ENCODE results near the gene RALGPS1. TPM values are rescaled to one million over a fixed set of nuclear protein-coding genes. Genes with fewer than 3 reads are reported as not detected.
"Not testable (repeated sequence)": the region's sequence is repeated elsewhere in the genome, so short reads cannot be mapped to it uniquely, and the experiment has no call there.

The RALGPS1 gene
- total RNA-seq, 1 experiment from 2014 or later: 28.5 TPM

GRCh38 chr9:127015921-127016512 lies 101.4 kb downstream of the RALGPS1 start (continued):
- TF ChIP-seq ZBTB21 (CRISPR knock-in tag; IDR thresholded peaks at IDR 0.05; ENCODE audit: borderline replicate concordance) (no peak), ATF6 (CRISPR knock-in tag; IDR thresholded peaks at IDR 0.05) (no peak), ZNF232 (CRISPR knock-in tag; IDR thresholded peaks at IDR 0.05) (no peak), TEAD4 (CRISPR knock-in tag; IDR thresholded peaks at IDR 0.05) (no peak), IRF2 (CRISPR knock-in tag; IDR thresholded peaks at IDR 0.05; ENCODE audit: borderline replicate concordance, low read depth) (no peak), ERG (CRISPR knock-in tag; IDR thresholded peaks at IDR 0.05) (no peak)

GRCh38 chr9:127017979-127018378 lies 103.4 kb downstream of the RALGPS1 start:
- H3K36me3 Mint-ChIP-seq; H3K27me3 Mint-ChIP-seq (ENCODE audit: low read depth); H3K9me3 Mint-ChIP-seq; H3K4me1 Mint-ChIP-seq; ATAC-seq; H3K27ac Mint-ChIP-seq; H3K4me3 Mint-ChIP-seq; DNase-seq (ENCODE audit: low spot score); POLR2A ChIA-PET; CTCF ChIA-PET: not testable (repeated sequence)

- Mint-ChIP-seq H3K4me3 (no peak overlapping the region), H3K27ac (no peak overlapping the region), H3K4me1 (peaks cover 7% of the 10 kb centered on the region), H3K9me3 (no peaks in the 10 kb centered on the region), H3K36me3 (no peaks in the 10 kb centered on the region), H3K27me3 (ENCODE audit: low read depth) (no peaks in the 10 kb centered on the region)
- ChIA-PET POLR2A (no interaction called here), CTCF (no interaction called here)
- DNase-seq (ENCODE audit: low spot score) (no peak), ATAC-seq (no peak)
- TF ChIP-seq ARID4B (CRISPR knock-in tag; IDR thresholded peaks at IDR 0.05; ENCODE audit: borderline replicate concordance) (no peak), NR1H2 (CRISPR knock-in tag; IDR thresholded peaks at IDR 0.05) (no peak), MYBL2 (CRISPR knock-in tag; IDR thresholded peaks at IDR 0.05) (no peak), ZMAT4 (CRISPR knock-in tag; IDR thresholded peaks at IDR 0.05) (no peak), GTF2I (CRISPR knock-in tag; conservative IDR thresholded peaks at IDR 0.05) (no peak), SOX15 (CRISPR knock-in tag; IDR thresholded peaks at IDR 0.05) (no peak), JAZF1 (CRISPR knock-in tag; IDR thresholded peaks at IDR 0.05) (no peak), CREB1 (CRISPR knock-in tag; IDR thresholded peaks at IDR 0.05) (no peak), OVOL2 (CRISPR knock-in tag; IDR thresholded peaks at IDR 0.05; ENCODE audit: borderline replicate concordance) (no peak), HMGA2 (CRISPR knock-in tag; IDR thresholded peaks at IDR 0.05) (no peak), TP53 (CRISPR knock-in tag; IDR thresholded peaks at IDR 0.05) (no peak), MLX (CRISPR knock-in tag; IDR thresholded peaks at IDR 0.05) (no peak), MXD4 (CRISPR knock-in tag; IDR thresholded peaks at IDR 0.05; ENCODE audit: borderline replicate concordance) (no peak), ZNF138 (CRISPR knock-in tag; conservative IDR thresholded peaks at IDR 0.05) (no peak), ZBTB43 (CRISPR knock-in tag; IDR thresholded peaks at IDR 0.05) (no peak)
Observed at GRCh38 chr9:127018935-127019334, 104.4 kb downstream of the RALGPS1 start.
